Activated CD4-positive, alpha-beta T cell treated with anti-CD3 and anti-CD28 coated beads, Interleukin-2, amount 50 U/mL, for 1 hour (primary cell): ENCODE data around the gene CST7.

Source experiments
- DNase-seq: peaks from one replicate; pipeline ENCODE4 v3.0.0-alpha.2; 2020

CST7 gene

DNA sequence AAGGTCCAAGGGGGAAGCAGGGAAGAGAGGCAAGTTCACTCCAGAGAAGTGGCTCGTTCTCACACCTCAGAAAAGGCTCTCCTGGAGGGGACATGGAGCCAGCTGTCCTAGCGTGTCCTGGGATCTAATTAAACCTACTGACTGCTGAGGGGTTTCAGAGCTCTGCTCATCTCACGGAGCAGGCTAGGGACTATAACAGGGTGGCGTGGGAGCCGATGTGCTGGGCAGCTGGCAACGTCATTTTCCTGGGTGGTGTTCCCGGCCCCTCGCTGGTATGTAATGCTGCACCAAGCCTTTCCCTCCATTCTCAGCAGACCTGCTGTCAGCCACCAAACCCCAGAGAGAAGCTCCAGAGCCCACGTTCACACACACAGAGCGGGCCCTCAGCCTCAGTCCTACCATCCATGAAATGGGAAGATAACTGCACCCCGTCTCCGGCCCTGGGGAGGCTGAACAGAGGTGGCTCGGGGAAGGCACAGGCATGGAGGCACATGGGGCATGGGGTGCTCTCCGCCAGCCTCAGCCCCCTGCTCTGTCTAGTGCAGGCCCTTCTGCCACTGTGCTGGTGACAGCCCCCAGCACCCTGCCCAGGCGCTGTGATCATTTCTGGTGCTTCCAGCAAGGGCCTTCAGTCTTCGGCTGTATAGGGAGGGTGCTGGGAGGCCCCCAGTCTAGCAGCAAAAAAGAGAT lies 1.9 kb downstream of the CST7 start:
- DNase-seq = no peak

- DNase-seq = no peak
Measured at GRCh38 chr20:24951536-24952083, 2.5 kb downstream of the CST7 start.

- no peak for DNase-seq
Measured at GRCh38 chr20:24952376-24953208, 3.5 kb downstream of the CST7 start.

DNA sequence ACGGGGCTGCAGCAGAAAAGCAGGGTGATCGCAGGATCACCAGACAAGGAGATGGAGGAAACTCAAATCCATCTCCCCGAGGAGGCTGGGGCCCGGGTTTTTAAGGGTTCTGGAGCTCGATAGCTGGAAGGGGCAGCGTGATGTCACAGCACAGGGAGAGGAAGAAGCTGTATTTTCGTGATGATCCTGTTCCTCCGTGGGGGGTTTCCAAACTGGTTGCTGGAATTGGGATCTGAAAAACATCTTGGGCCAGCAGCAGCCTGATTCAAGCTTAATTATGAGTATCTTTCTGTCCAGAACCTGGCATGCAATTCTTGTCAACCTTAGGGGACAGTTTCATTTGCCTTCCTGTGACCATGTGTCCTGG lies 4.1 kb downstream of the CST7 start:
- DNase-seq = no peak

DNA sequence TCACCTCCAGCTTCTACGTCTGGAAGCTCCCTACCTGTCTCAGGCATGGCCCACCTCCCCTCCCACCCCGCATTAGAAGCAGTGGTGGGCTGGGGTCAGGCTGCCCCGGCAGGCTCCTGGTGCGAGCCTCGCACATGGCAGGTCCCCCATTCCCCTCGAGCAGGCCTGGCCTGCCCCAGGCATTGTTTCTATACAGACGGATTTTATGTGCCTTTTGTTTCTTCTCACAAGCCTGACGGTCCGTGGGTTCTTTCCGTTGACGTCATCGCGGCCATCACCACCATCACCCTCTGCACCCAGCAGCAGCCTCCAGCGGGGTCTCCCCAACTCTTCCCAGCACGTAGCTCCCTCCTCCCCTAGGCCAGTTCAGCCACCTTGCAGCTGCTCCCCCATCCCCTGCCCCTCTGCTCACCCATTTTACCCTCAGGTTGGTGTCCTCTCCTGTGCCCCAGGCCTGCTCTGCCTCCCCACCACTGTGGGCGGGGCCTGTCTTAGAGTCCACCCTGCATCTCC lies 4.6 kb downstream of the CST7 start:
- no peak for DNase-seq

GRCh38 chr20:24954151-24954550 lies 5.1 kb downstream of the CST7 start:
- no peak for DNase-seq

DNA sequence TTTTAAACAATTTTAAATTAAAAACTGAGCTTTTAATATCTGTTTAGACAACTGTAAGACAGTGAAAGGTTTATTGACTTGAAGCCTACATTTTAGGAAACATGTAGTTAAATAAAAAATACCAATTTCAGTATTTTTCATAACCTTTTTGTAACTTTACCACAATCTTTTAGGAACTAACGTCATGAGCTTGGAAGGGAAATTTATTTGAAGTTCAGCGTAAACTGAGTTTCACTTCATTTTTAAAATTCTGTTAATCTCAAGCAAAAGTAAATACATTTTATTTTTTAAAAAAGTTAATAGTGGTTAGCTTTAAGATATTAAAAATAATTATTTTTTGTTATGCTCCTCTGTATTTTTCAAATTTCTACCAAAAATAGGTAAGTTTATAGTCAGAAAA lies 5.5 kb downstream of the CST7 start:
- no peak for DNase-seq

GRCh38 chr20:24955045-24955444 lies 6.0 kb downstream of the CST7 start:
- DNase-seq = no peak

- no peak for DNase-seq
Measured at GRCh38 chr20:24956001-24956841, 7.2 kb downstream of the CST7 start.

DNA sequence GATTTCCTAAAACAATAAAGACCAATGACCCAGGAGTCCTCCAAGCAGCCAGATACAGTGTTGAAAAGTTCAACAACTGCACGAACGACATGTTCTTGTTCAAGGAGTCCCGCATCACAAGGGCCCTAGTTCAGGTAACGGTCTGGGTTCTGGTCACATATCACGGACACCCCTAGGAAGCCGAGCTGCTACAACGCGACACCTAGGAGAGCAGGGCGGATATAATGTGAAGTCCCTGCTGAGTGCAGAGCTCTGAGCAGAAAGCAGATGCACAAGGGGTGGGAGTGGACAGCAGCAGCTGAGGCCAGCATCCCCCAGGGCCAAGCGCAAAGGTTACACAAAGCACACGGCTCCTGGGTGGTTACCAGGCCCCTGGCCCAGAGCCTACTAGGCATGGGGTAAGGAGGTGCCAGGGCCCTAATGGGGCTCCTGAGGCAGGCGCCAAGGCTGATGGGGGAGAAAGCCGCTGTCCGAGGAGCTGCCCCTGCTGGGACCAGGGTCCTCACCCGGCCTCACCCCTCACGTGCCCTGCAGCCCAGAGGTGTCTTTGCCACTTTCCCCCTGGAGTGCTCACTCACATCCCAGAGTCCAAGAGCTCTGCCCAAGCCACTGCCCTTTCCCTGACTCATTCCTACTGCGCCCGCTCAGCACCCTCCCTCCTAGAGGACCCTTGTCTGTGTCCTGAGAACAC lies 8.4 kb downstream of the CST7 start:
- no peak for DNase-seq

GRCh38 chr20:24958506-24959385 lies 9.7 kb downstream of the CST7 start:
- DNase-seq = no peak

DNA sequence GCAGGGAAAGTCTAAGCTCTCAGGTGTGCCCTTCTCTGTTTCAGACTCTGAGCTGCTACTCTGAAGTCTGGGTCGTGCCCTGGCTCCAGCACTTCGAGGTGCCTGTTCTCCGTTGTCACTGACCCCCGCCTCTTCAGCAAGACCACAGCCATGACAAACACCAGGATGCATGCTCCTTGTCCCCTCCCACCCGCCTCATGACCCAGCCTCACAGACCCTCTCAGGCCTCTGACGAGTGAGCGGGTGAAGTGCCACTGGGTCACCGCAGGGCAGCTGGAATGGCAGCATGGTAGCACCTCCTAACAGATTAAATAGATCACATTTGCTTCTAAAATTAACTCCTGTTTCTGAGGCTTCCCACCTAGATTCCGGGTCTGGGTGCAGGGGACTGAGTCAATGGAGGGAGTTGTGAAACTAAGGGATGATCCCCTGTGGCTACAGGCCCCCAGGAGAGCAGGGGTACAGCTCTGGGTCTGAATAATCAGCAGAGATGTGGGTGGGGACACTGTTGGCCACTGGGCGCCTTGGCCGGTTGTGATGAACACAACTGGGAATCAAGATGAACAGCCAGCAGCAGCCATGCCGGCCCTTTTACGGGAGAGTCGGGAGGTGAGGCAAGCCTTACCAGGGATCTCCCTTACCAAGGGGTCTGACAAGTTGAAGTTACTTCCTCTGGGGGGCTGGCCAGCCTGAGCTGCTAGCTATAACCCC lies 10.7 kb downstream of the CST7 start:
- DNase-seq = no peak

DNA sequence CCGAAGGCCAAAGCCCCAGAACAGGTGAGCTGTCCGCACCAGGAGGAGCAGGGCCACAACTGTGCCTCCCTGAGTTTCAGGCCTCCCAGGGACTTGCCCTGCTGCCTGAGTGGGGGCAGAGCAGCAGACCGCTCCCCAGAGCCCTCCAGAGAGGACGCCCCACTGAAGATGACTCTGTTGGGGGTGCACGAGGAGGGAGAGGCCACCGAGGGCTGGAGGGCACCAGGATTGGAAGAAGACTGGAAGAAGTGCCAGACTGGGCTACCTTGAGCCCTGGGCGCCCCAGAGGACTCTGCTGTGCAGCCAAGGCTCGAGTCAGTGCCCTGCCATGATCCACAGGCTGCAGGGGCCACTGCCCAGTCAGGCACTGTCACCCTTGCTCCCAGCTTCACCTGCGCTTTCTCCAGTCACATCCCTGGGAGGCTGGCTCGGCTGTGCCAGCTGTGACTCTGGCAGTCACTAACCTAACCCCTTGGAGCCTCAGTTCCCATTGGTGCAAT lies 11.3 kb downstream of the CST7 start:
- no peak for DNase-seq

GRCh38 chr20:24960861-24961260 lies 11.8 kb downstream of the CST7 start:
- no peak for DNase-seq

DNA sequence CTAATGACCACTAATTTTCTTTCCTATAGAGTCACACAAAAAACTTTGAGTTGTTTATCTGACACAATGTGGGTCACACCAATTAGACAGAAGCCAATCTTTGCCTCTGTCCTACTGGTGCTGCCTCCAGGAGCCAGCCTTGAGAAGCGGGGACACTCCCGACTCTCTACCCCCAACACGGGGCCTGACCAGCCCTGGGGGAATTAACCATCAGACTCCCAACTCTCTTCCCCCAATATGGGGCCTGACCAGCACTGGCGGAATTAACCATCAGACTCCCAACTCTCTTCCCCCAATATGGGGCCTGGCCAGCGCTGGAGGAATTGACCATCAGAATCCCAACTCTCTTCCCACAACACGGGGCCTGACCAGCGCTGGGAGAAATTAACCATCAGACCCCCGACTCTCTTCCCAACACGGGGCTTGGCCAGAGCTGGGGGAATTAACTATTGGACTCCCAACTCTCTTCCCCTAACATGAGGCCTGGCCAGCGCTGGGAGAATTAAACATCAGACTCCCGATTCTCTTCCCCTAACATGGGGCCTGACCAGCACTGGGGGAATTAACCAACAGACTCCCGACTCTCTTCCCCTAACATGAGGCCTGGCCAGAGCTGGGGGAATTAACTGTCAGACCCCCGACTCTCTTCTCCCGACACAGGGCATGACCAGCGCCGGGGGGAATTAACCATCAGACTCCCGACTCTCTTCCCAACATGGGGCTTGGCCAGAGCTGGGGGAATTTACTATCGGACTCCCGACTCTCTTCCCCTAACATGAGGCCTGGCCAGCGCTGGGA lies 12.5 kb downstream of the CST7 start:
- no peak for DNase-seq

- no peak for DNase-seq
Measured at GRCh38 chr20:24962182-24962492, 13.1 kb downstream of the CST7 start.

- DNase-seq = no peak
Measured at GRCh38 chr20:24962510-24962909, 13.4 kb downstream of the CST7 start.

GRCh38 chr20:24963672-24964505 lies 14.8 kb downstream of the CST7 start:
- no peak for DNase-seq

DNA sequence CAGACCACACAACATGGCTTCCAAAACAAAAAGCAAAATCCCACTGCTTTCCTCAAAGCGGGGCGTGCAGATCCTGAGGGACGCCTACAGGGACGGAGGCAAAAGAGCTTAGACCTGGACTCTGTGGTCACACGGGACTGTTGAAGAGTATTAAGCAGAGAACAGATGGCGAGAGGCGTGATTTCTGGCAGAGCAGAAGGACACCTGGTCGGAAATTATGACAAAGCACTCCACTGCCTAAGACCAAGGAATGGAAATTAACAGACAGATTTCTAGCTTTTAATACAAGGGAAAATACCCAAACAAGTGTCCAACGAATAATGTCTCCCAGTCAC lies 15.4 kb downstream of the CST7 start:
- DNase-seq = no peak
